ENCODE results near the gene GP9. TPM values are rescaled to one million over a fixed set of nuclear protein-coding genes. Genes with fewer than 3 reads are reported as not detected.

GP9 gene
- total and polyA plus RNA-seq, 8 donors: 1.1 to 2.7 (median 2.1) TPM; not detected in 1

Other genes starting within 250 kb of the GP9 start
- gene ACAD9, start 181.2 kb upstream of the GP9 start, total RNA-seq: 10 to 100 TPM; 38.6 to 43.2 TPM
- 10 to 100 TPM; 41.6 to 46.4 (median 44.3) TPM for gene ACAD9, start 181.2 kb upstream of the GP9 start, polyA plus RNA-seq (ENCODE audit: insufficient read length in 6 of 6)
- 1 to 10 TPM; 1.7 to 2.1 TPM for gene CFAP92, start 66.7 kb upstream of the GP9 start, total RNA-seq
- gene CFAP92, start 66.7 kb upstream of the GP9 start, polyA plus RNA-seq (ENCODE audit: insufficient read length in 6 of 6): 1 to 10 TPM; 3.0 to 4.4 (median 4.1) TPM
- gene EFCC1, start 59.5 kb upstream of the GP9 start, total RNA-seq: 1 to 10 TPM; 2.7 to 4.9 TPM
- gene EFCC1, start 59.5 kb upstream of the GP9 start, polyA plus RNA-seq (ENCODE audit: insufficient read length in 6 of 6): 10 to 100 TPM; 11.8 to 16.8 (median 14.0) TPM
- 10 to 100 TPM; 30.0 to 30.6 TPM for gene RAB43, start 61.0 kb downstream of the GP9 start, total RNA-seq
- gene RAB43, start 61.0 kb downstream of the GP9 start, polyA plus RNA-seq (ENCODE audit: insufficient read length in 6 of 6): 10 to 100 TPM in 4 of 6 donors, 1 to 10 TPM in 2; 5.8 to 10.5 (median 10.1) TPM
- gene ISY1, start 100.3 kb downstream of the GP9 start, total RNA-seq: 10 to 100 TPM; 29.1 to 37.0 TPM
- 10 to 100 TPM; 45.5 to 60.0 (median 51.4) TPM for gene ISY1, start 100.3 kb downstream of the GP9 start, polyA plus RNA-seq (ENCODE audit: insufficient read length in 6 of 6)
- 100 to 1,000 TPM; 221 to 319 TPM for gene CNBP, start 123.1 kb downstream of the GP9 start, total RNA-seq
- gene CNBP, start 123.1 kb downstream of the GP9 start, polyA plus RNA-seq (ENCODE audit: insufficient read length in 6 of 6): 100 to 1,000 TPM; 386 to 450 (median 422) TPM
- gene COPG1, start 188.8 kb downstream of the GP9 start, total RNA-seq: 100 to 1,000 TPM; 211 to 231 TPM
- gene COPG1, start 188.8 kb downstream of the GP9 start, polyA plus RNA-seq (ENCODE audit: insufficient read length in 6 of 6): 100 to 1,000 TPM; 138 to 172 (median 159) TPM
- gene HMCES, start 218.1 kb downstream of the GP9 start, total RNA-seq: 10 to 100 TPM; 32.9 to 34.9 TPM
- gene HMCES, start 218.1 kb downstream of the GP9 start, polyA plus RNA-seq (ENCODE audit: insufficient read length in 6 of 6): 10 to 100 TPM; 39.6 to 51.0 (median 46.7) TPM

Measured in left lung (tissue), 8 donors.